Measurements from ENCODE around the gene TENT4A.

Gene TENT4A

GRCh38 chr5:6718718-6719117, 5.5 kb downstream of the TENT4A start:
- DNase-seq = no peak

GRCh38 chr5:6719417-6719816, 6.2 kb downstream of the TENT4A start:
- DNase-seq = no peak

GRCh38 chr5:6719896-6720560, 6.8 kb downstream of the TENT4A start:
- DNase-seq = no peak

GRCh38 chr5:6720561-6720921, 7.3 kb downstream of the TENT4A start:
- no peak for DNase-seq

- DNase-seq = no peak
These were observed 8.2 kb downstream of the TENT4A start for GRCh38 chr5:6721442-6721841.

- DNase-seq = no peak
These were observed 8.8 kb downstream of the TENT4A start for GRCh38 chr5:6722015-6722414.

DNA sequence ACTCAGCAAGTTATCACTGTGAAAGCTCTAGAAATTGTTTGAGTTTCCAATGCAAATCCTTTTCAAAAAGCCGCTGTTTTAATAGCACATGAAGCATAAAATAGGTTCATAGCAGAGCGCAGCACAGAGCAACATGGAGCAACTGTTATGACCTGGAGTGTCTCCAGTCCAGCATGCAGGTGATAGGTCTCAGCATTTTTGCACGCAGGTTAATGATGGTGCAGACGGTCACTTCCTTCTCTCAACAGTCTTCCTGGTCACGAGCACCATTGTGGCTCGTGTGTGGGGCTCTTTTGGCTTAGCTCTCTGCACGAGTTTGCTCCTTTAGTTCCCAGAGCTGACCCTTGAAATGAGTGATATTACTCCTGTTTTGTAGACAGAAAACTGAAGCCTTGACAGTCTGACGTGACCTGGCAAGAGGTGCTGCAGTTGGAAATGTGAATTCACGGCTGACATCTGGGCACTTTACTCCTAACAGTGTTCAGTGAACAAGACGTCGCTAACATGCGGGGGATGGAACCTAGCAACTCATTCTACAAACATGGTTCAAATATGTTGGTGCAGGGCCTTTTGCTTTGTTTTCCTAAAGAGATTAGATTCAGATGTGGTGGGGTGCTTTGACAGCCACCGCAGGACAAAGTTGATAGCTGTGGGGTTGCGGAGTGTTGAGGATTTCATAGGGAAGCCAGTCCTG, 10.0 kb downstream of the TENT4A start:
- DNase-seq = no peak

GRCh38 chr5:6723816-6724300, 10.6 kb downstream of the TENT4A start:
- no peak for DNase-seq

GRCh38 chr5:6724321-6724929, 11.2 kb downstream of the TENT4A start:
- DNase-seq = no peak

- DNase-seq = no peak
These were observed 12.2 kb downstream of the TENT4A start for GRCh38 chr5:6725421-6725820.

DNA sequence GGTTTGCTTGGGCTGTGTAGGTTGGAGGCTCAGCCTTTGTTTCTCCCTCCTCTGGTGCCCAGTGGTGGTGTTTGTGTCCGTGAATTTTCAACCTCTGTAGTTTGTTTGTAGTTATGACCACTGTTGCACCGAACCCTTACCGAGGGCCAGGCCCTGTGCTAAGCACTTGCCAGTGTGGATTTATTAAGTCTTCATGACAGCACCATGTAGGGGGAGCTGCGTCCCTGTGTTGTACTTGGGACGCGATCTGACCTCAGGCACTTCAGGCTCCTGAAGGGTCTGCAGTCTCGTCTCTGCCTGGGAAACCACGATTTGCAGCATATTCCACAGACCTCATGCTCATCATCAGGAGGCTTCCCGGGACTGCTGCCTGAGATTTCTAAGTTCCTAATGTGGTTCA, 12.8 kb downstream of the TENT4A start:
- no peak for DNase-seq

DNA sequence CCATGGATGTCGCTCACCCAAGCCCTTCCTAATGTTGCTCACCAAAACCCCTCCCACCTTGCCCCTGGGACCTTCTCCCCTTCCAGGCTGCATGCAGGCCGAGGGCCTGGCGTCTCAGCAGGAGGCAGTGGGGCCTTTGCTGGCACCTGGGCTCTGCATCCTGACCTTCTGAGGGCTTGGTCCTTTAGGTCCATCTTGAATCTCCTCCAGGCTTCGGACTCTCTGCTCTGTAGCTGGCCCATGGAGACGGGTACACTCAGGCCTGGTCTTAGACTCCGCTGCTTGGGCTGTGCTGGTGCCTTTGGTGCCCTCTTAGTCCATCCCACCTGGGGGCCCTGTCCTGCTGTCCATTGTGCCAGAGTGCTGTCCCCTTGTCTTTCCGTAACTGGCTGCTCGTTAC, 14.0 kb downstream of the TENT4A start:
- DNase-seq = no peak

GRCh38 chr5:6728011-6728794, 15.0 kb downstream of the TENT4A start:
- no peak for DNase-seq

DNA sequence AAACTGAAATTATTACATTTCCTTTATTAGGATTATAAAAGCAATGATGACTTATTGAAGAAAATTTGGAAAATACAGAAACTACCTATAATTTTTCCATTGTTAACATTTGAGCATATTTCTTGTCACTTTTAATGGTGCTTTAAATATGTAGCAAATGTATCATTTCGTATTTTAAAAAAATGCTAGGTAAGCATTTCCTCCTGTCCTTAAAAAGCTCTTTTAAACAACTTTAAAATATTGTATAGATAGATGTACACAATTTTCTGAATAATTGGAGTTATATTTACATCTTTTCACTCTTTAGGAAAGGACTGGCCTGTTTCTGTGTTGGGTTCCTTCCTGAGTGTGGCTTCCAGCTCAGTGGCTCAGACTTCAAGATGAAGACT, 15.6 kb downstream of the TENT4A start:
- DNase-seq = no peak

- DNase-seq = no peak
These were observed 16.4 kb downstream of the TENT4A start for GRCh38 chr5:6729386-6730310.

- no peak for DNase-seq
These were observed 17.2 kb downstream of the TENT4A start for GRCh38 chr5:6730407-6730806.

- no peak for DNase-seq
These were observed 17.6 kb downstream of the TENT4A start for GRCh38 chr5:6730807-6731206.

- no peak for DNase-seq
These were observed 18.4 kb downstream of the TENT4A start for GRCh38 chr5:6731465-6732237.

DNA sequence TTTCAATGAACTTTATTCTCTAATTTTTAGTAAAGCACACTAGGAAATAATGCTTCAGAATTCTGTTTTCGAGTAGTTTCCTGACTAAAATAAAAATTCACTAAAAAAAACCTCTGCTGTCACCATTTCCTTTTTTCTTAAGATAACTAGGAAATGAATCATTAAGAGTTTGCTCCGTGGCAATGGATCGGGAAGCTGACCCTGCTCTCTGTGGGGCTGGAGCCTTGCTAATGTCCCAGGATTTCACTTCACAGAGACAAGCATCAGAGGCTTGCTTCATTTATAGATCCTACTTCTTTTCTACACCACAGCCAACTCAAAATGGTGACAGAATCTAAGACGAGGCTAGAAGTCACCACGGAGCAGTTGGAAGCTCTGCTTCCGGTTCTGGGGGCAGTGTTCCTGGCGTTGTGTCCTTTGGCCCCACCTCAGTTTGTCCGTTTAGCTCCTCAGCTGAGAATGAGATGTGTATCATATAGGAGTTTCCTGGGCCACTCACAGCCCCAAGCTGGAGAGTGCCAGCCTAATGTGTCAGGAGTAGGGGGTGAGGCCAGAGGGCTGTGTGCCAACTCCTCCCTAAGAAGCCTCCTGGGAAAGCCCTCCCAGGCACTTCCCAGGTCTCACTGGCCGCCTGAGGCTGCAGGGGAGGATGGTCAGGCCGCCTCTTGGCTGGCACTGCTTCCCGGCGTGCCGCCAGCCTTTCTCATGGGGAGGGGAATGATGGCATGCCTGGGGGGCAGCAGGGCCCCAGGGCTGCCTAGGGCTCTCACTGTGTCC, 19.6 kb downstream of the TENT4A start:
- no peak for DNase-seq

- DNase-seq = no peak
These were observed 20.4 kb downstream of the TENT4A start for GRCh38 chr5:6733411-6734242.
